Esophagus mucosa (tissue), 1 donor: ENCODE measurements around the gene OR2W3. TPM values are rescaled to one million over a fixed set of nuclear protein-coding genes. Genes with fewer than 3 reads are reported as not detected.

Experiments used
- ATAC-seq: fragments of 200-7000 bp; cut with Tn5 transposase; one replicate; pipeline ENCODE4 v1.9.1; 2020
- total RNA-seq: library from RNA; stranded (reverse); gene quantifications from one replicate; pipeline ENCODE4 v1.2.4, GENCODE V29; 2023
- donor health status: DM: yes; HTN: yes; CAD: no.

The OR2W3 gene
- total RNA-seq, 1 donor from 2014 or later: not detected

DNA sequence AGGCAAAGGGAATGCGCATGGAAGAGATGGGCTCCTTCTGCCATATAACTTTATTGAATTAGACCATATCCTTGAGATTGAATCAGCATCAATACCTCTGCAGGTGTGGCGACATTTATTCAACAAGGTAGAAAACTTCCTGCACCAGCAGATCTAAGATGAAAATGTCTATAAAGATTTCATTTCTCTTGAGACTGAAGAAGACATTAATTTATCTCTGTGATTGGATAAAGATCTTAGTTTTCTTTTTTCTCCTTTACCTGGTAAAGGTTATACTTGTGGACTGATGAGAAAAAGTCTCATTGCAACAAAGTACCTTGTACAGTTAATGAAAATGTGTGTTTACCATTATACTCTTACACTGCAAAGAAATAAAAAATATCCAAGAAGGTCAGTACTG lies 24.6 kb downstream of the OR2W3 start, which contains the start of gene OR2T8:
Gene OR2T8 (plus strand): TSS at position 301 of the 400 bp plus-strand sequence. CDS start 766 bp downstream, outside the sequence.
- ATAC-seq: no peak

- ATAC-seq: no peak
Observed at GRCh38 chr1:247923941-247924340, 28.6 kb downstream of the OR2W3 start.

- ATAC-seq: no peak
Observed at GRCh38 chr1:247924868-247925267, 29.5 kb downstream of the OR2W3 start, which contains the start of gene OR2AJ1. Gene OR2AJ1 (plus strand): TSS chr1:247924889. CDS start chr1:247933769, 8,880 bp downstream.

DNA sequence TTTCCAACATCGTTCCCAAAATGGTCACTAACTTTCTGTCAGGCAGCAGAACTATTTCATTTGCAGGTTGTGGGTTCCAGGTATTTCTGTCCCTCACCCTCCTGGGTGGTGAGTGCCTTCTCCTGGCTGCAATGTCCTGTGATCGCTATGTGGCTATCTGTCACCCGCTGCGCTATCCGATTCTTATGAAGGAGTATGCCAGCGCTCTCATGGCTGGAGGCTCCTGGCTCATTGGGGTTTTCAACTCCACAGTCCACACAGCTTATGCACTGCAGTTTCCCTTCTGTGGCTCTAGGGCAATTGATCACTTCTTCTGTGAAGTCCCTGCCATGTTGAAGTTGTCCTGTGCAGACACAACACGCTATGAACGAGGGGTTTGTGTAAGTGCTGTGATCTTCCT lies 38.6 kb downstream of the OR2W3 start:
- no peak for ATAC-seq

DNA sequence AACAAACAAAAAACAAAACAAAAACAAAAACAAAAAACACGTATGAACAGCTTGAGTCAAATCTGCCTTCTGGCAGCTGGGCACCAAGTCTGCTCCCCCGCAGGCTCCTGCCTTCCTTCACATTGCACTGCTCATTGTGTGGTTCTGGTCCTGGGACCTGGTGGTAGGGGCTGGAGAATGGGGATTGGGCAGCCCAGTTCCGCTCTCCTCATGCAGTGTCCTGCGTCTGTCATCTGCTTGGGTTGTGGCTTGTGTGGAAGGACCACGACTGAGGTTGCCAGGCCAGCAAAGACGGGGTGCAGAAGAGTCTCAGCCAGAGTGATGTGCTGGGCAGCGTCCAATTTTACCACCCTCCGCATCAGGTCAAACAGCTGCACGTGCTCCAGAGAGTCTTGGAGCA lies 40.4 kb downstream of the OR2W3 start:
- no peak for ATAC-seq

GRCh38 chr1:247936415-247936814 lies 41.0 kb downstream of the OR2W3 start:
- ATAC-seq: no peak

DNA sequence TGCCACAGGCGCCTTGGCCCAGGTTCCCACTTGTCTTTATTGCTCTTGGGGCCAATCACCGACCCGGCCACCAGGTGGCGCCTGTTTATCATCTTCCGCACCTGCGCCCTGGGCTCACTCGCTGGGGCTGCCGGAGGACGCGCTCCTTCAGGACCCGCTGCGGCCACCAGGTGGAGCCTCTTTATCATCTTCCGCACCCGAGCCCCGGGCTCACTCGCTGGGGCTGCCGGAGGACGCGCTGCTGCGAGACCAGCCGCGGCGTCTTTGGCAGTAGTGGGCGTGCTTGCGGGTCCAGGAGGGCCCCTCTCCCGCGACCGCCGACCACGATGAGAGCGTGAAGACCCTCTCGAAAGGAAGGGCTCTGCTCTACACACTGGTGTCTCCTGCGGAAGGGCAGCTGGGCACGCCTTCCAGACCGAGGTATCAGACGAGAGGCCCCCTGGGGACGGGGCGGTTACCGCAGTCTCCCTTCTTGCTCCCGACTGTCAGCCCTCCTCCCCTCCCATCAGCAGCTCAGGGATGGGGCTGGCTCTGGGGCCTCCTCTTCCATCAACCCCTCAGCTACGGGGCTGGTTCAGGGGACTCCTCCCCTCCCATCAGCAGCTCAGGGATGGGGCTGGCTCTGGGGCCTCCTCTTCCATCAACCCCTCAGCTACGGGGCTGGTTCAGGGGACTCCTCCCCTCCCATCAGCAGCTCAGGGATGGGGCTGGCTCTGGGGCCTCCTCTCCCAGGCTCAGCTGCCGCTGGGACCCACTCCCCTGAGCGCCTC lies 41.8 kb downstream of the OR2W3 start:
- peak; percentile 84 for ATAC-seq

DNA sequence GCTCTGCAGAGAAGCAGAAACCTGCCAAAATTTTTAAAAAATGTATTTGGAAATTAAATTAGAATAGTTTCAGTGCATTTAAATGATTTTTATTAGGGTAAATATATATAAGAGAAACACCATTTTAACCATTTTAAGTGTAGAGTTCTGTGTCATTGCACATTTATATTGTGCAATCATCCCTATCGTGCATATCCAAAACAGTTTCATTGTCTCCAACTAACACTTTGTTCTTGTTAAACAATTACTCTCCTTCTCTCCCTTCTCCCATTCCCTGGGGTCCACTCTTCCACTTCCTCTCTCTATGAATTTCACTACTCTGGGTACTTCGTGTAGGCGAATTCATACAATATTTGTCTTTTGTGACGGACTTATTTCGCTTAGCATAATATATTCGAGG lies 47.2 kb downstream of the OR2W3 start:
- no peak for ATAC-seq

Other genes starting within 250 kb of the OR2W3 start
- not detected for gene OR13G1, start 215.8 kb upstream of the OR2W3 start, total RNA-seq
- not detected for gene OR6F1, start 178.9 kb upstream of the OR2W3 start, total RNA-seq
- not detected for gene OR14K1, start 157.0 kb upstream of the OR2W3 start, total RNA-seq
- gene OR14A2, start 147.4 kb upstream of the OR2W3 start, total RNA-seq: not detected
- not detected for gene OR1C1, start 135.0 kb upstream of the OR2W3 start, total RNA-seq
- gene OR14A16, start 71.5 kb upstream of the OR2W3 start, total RNA-seq: not detected
- not detected for gene OR11L1, start 53.7 kb upstream of the OR2W3 start, total RNA-seq
- 0.20 TPM for gene TRIM58, start 38.4 kb upstream of the OR2W3 start, total RNA-seq
- gene OR2T8, start 24.7 kb downstream of the OR2W3 start, total RNA-seq: not detected
- not detected for gene OR2AJ1, start 29.3 kb downstream of the OR2W3 start, total RNA-seq
- not detected for gene OR2L8, start 53.3 kb downstream of the OR2W3 start, total RNA-seq
- not detected for gene OR2AK2, start 69.6 kb downstream of the OR2W3 start, total RNA-seq
- not detected for gene OR2L5, start 118.1 kb downstream of the OR2W3 start, total RNA-seq
- not detected for gene OR2L2, start 134.5 kb downstream of the OR2W3 start, total RNA-seq
- not detected for gene OR2L3, start 151.2 kb downstream of the OR2W3 start, total RNA-seq
- not detected for gene OR2L13, start 199.6 kb downstream of the OR2W3 start, total RNA-seq
- gene OR2M5, start 249.6 kb downstream of the OR2W3 start, total RNA-seq: not detected